ENCODE measurements around the gene ATF1. TPM values are rescaled to one million over a fixed set of nuclear protein-coding genes. Genes with fewer than 3 reads are reported as not detected.

Gene ATF1
- total RNA-seq, 1 donor from 2014 or later = 25.0 TPM

- H3K9ac ChIP-seq (ENCODE audit: low read length) = no peak overlapping the region
- peaks cover 4% of the 10 kb centered on the region for H4K20me1 ChIP-seq (ENCODE audit: insufficient read depth, low read length)
- no peaks in the 10 kb centered on the region for H3K9me3 ChIP-seq (ENCODE audit: insufficient read depth, low read depth, low read length)
- H3K27ac ChIP-seq (ENCODE audit: low read depth, low read length) = no peak overlapping the region
- Mint-ChIP-seq H3K4me3 (ENCODE audit: unreplicated experiment) (no peak overlapping the region), H3K27ac (ENCODE audit: unreplicated experiment) (peak overlapping the region; percentile 11), H3K27me3 (ENCODE audit: low read depth, unreplicated experiment) (no peaks in the 10 kb centered on the region), H3K36me3 (ENCODE audit: low read depth, unreplicated experiment) (peaks cover 24% of the 10 kb centered on the region), H3K4me1 (ENCODE audit: low read depth, unreplicated experiment) (peaks cover 8% of the 10 kb centered on the region), H3K9me3 (ENCODE audit: unreplicated experiment) (no peaks in the 10 kb centered on the region)
- H3K4me3 ChIP-seq (ENCODE audit: insufficient read depth, low read depth, low read length) = no peak overlapping the region
- H3K4me2 ChIP-seq (ENCODE audit: low read length) = no peak overlapping the region
- no peak overlapping the region for H2AFZ ChIP-seq (ENCODE audit: low read depth, low read length)
- H3K36me3 ChIP-seq (ENCODE audit: insufficient read depth, low read length) = peaks cover 31% of the 10 kb centered on the region
- no peak for TF ChIP-seq EZH2 (IDR thresholded peaks at IDR 0.05; ENCODE audit: insufficient read depth, low read length)
- no peak for TF ChIP-seq CTCF (IDR thresholded peaks at IDR 0.05; ENCODE audit: insufficient read depth, low read depth, low read length)
- FAIRE-seq = no peak
- no peaks in the 10 kb centered on the region for H3K27me3 ChIP-seq (ENCODE audit: insufficient read depth, low read length)
- H3K79me2 ChIP-seq (ENCODE audit: insufficient read depth, low read length) = no peaks in the 10 kb centered on the region
- H3K4me1 ChIP-seq (ENCODE audit: insufficient read depth, low read length) = peaks cover 6% of the 10 kb centered on the region
- no peak for DNase-seq (ENCODE audit: low read depth)
Observed at GRCh38 chr12:50728841-50729240, 35.1 kb upstream of the ATF1 start.

- H3K9me3 ChIP-seq (ENCODE audit: insufficient read depth, low read depth, low read length) = no peaks in the 10 kb centered on the region
- no peak overlapping the region for H3K9ac ChIP-seq (ENCODE audit: low read length)
- DNase-seq (ENCODE audit: low read depth) = peak; percentile 90
- H3K36me3 Mint-ChIP-seq (ENCODE audit: low read depth, unreplicated experiment) = peaks cover 23% of the 10 kb centered on the region
- peaks cover 6% of the 10 kb centered on the region for H3K4me1 ChIP-seq (ENCODE audit: insufficient read depth, low read length)
- no peak overlapping the region for H3K4me3 ChIP-seq (ENCODE audit: insufficient read depth, low read depth, low read length)
- H3K27me3 ChIP-seq (ENCODE audit: insufficient read depth, low read length) = no peaks in the 10 kb centered on the region
- H3K4me2 ChIP-seq (ENCODE audit: low read length) = peak overlapping the region; percentile 31
- FAIRE-seq = no peak
- no peak overlapping the region for H2AFZ ChIP-seq (ENCODE audit: low read depth, low read length)
- H3K36me3 ChIP-seq (ENCODE audit: insufficient read depth, low read length) = peaks cover 24% of the 10 kb centered on the region
- H4K20me1 ChIP-seq (ENCODE audit: insufficient read depth, low read length) = peaks cover 4% of the 10 kb centered on the region
- no peaks in the 10 kb centered on the region for H3K79me2 ChIP-seq (ENCODE audit: insufficient read depth, low read length)
- TF ChIP-seq CTCF (IDR thresholded peaks at IDR 0.05; ENCODE audit: insufficient read depth, low read depth, low read length) (no peak), EZH2 (IDR thresholded peaks at IDR 0.05; ENCODE audit: insufficient read depth, low read length) (no peak)
- H3K27me3 Mint-ChIP-seq (ENCODE audit: low read depth, unreplicated experiment) = no peaks in the 10 kb centered on the region
- peaks cover 8% of the 10 kb centered on the region for H3K4me1 Mint-ChIP-seq (ENCODE audit: low read depth, unreplicated experiment)
- H3K9me3 Mint-ChIP-seq (ENCODE audit: unreplicated experiment) = no peaks in the 10 kb centered on the region
- peak overlapping the region; percentile 73 for H3K27ac Mint-ChIP-seq (ENCODE audit: unreplicated experiment)
- no peak overlapping the region for H3K4me3 Mint-ChIP-seq (ENCODE audit: unreplicated experiment)
- peak overlapping the region; percentile 34 for H3K27ac ChIP-seq (ENCODE audit: low read depth, low read length)
Observed at GRCh38 chr12:50732591-50732990, 31.3 kb upstream of the ATF1 start.

GRCh38 chr12:50733706-50734105 lies 30.2 kb upstream of the ATF1 start:
- no peak overlapping the region for H3K27ac Mint-ChIP-seq (ENCODE audit: unreplicated experiment)
- peaks cover 6% of the 10 kb centered on the region for H3K4me1 ChIP-seq (ENCODE audit: insufficient read depth, low read length)
- no peaks in the 10 kb centered on the region for H3K79me2 ChIP-seq (ENCODE audit: insufficient read depth, low read length)
- peaks cover 18% of the 10 kb centered on the region for H3K36me3 ChIP-seq (ENCODE audit: insufficient read depth, low read length)
- H3K27me3 ChIP-seq (ENCODE audit: insufficient read depth, low read length) = no peaks in the 10 kb centered on the region
- DNase-seq (ENCODE audit: low read depth) = no peak
- H3K27me3 Mint-ChIP-seq (ENCODE audit: low read depth, unreplicated experiment) = no peaks in the 10 kb centered on the region
- no peaks in the 10 kb centered on the region for H3K9me3 ChIP-seq (ENCODE audit: insufficient read depth, low read depth, low read length)
- no peak overlapping the region for H3K27ac ChIP-seq (ENCODE audit: low read depth, low read length)
- H2AFZ ChIP-seq (ENCODE audit: low read depth, low read length) = no peak overlapping the region
- H3K4me3 Mint-ChIP-seq (ENCODE audit: unreplicated experiment) = no peak overlapping the region
- H4K20me1 ChIP-seq (ENCODE audit: insufficient read depth, low read length) = peaks cover 4% of the 10 kb centered on the region
- no peaks in the 10 kb centered on the region for H3K9me3 Mint-ChIP-seq (ENCODE audit: unreplicated experiment)
- no peak overlapping the region for H3K4me2 ChIP-seq (ENCODE audit: low read length)
- no peak for TF ChIP-seq EZH2 (IDR thresholded peaks at IDR 0.05; ENCODE audit: insufficient read depth, low read length)
- TF ChIP-seq CTCF (IDR thresholded peaks at IDR 0.05; ENCODE audit: insufficient read depth, low read depth, low read length) = no peak
- peaks cover 19% of the 10 kb centered on the region for H3K36me3 Mint-ChIP-seq (ENCODE audit: low read depth, unreplicated experiment)
- H3K4me3 ChIP-seq (ENCODE audit: insufficient read depth, low read depth, low read length) = no peak overlapping the region
- no peak overlapping the region for H3K9ac ChIP-seq (ENCODE audit: low read length)
- FAIRE-seq = no peak
- H3K4me1 Mint-ChIP-seq (ENCODE audit: low read depth, unreplicated experiment) = peaks cover 8% of the 10 kb centered on the region
